Measurements from ENCODE around the gene TNS1.

The TNS1 gene

DNA sequence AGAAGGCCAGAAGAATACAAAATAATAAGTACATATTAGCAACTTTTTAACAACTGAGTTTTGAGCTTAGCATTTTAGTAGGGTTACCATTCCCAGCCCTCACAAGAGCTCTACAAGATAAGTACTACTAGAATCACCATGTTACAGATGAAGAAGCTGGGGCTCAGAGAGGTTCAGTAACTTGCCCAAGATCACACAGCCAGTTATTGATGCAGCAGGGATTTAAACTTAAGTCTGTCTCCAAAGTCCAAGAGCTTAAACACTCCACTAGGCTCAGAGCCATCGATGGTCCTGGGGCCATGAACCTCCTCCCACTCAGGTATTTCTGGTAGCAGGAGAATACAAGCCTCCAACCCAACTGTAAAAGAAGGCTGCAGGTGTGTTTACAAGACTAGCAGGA, 30.8 kb downstream of the TNS1 start:
- no peak for DNase-seq
- Histone ChIP-seq H3K27me3 (replicated peaks; ENCODE audit: insufficient read depth, low read length) (no peaks in the 10 kb centered on the region), H3K27ac (ENCODE audit: low read length) (no peak overlapping the region), H3K4me1 (ENCODE audit: low read length) (no peaks in the 10 kb centered on the region), H3K4me3 (ENCODE audit: low read length) (no peak overlapping the region), H2AFZ (ENCODE audit: low read length) (no peak overlapping the region), H4K20me1 (ENCODE audit: insufficient read depth, low read length) (no peaks in the 10 kb centered on the region), H3K9me2 (replicated peaks; ENCODE audit: insufficient read depth, low read length) (no peaks in the 10 kb centered on the region), H3F3A (ENCODE audit: insufficient read depth, low read length) (no peaks in the 10 kb centered on the region), H3K36me3 (replicated peaks; ENCODE audit: insufficient read depth, low read length) (no peaks in the 10 kb centered on the region), H3K9ac (ENCODE audit: low read length) (no peak overlapping the region), H3K79me2 (ENCODE audit: low read length) (no peaks in the 10 kb centered on the region), H3K4me2 (ENCODE audit: low read depth, low read length) (no peak overlapping the region), H3K9me3 (replicated peaks; ENCODE audit: insufficient read depth, low read length) (no peaks in the 10 kb centered on the region)
- TF ChIP-seq EZH2 (optimal IDR thresholded peaks at IDR 0.05; ENCODE audit: low read depth, low read length): no peak
- TF ChIP-seq EZH2phosphoT487 (IDR thresholded peaks at IDR 0.05; ENCODE audit: low read length): no peak
- TF ChIP-seq, protein P1, sequence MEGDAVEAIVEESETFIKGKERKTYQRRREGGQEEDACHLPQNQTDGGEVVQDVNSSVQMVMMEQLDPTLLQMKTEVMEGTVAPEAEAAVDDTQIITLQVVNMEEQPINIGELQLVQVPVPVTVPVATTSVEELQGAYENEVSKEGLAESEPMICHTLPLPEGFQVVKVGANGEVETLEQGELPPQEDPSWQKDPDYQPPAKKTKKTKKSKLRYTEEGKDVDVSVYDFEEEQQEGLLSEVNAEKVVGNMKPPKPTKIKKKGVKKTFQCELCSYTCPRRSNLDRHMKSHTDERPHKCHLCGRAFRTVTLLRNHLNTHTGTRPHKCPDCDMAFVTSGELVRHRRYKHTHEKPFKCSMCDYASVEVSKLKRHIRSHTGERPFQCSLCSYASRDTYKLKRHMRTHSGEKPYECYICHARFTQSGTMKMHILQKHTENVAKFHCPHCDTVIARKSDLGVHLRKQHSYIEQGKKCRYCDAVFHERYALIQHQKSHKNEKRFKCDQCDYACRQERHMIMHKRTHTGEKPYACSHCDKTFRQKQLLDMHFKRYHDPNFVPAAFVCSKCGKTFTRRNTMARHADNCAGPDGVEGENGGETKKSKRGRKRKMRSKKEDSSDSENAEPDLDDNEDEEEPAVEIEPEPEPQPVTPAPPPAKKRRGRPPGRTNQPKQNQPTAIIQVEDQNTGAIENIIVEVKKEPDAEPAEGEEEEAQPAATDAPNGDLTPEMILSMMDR (IDR thresholded peaks at IDR 0.05; ENCODE audit: low read length): no peak

DNA sequence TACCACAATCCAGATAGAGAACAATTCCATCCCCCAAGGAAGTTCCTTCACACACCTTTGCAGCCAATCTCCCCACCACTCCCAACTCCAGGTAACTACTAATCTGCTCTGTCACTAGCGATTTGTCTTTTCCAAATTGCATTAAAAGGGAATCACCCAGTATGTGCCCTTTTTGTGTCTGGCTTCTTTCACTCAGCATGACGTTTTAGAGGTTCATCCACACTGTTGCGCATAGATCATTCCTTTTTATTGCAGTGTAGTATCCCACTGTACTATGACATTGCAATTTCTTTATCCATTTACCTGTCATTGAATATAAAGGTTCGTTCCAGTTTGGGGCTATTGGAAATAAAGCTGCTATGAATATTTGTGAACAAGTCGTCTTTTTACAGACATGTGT, 31.6 kb downstream of the TNS1 start:
- H3K9ac ChIP-seq (ENCODE audit: low read length): no peak overlapping the region
- H3K27me3 ChIP-seq (replicated peaks; ENCODE audit: insufficient read depth, low read length): no peaks in the 10 kb centered on the region
- H3K9me3 ChIP-seq (replicated peaks; ENCODE audit: insufficient read depth, low read length): no peaks in the 10 kb centered on the region
- H3K4me3 ChIP-seq (ENCODE audit: low read length): no peak overlapping the region
- DNase-seq: no peak
- no peak overlapping the region for H2AFZ ChIP-seq (ENCODE audit: low read length)
- TF ChIP-seq, protein P1 (IDR thresholded peaks at IDR 0.05; ENCODE audit: low read length): no peak
- no peaks in the 10 kb centered on the region for H3K4me1 ChIP-seq (ENCODE audit: low read length)
- H3K4me2 ChIP-seq (ENCODE audit: low read depth, low read length): no peak overlapping the region
- H3K9me2 ChIP-seq (replicated peaks; ENCODE audit: insufficient read depth, low read length): no peaks in the 10 kb centered on the region
- H4K20me1 ChIP-seq (ENCODE audit: insufficient read depth, low read length): no peaks in the 10 kb centered on the region
- no peaks in the 10 kb centered on the region for H3F3A ChIP-seq (ENCODE audit: insufficient read depth, low read length)
- H3K79me2 ChIP-seq (ENCODE audit: low read length): no peaks in the 10 kb centered on the region
- no peaks in the 10 kb centered on the region for H3K36me3 ChIP-seq (replicated peaks; ENCODE audit: insufficient read depth, low read length)
- no peak overlapping the region for H3K27ac ChIP-seq (ENCODE audit: low read length)

DNA sequence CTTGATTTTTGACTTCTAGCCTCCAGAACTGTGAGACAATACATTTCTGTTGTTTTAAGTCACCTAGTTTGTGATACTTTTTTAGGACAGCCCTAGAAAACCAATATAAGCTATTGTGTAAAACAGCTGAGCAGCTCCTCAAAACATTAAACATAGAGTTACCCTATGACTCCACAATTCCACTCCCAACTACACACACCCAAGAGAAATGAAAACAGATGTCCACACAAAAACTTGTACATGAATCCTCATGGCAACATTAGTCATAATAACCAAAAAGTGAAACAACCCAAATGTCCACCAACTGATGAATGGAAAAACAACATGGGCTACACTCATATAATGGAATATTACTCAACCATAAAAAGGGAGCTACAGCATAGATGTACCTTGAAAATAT, 32.6 kb downstream of the TNS1 start:
- Histone ChIP-seq H3K36me3 (replicated peaks; ENCODE audit: insufficient read depth, low read length) (no peaks in the 10 kb centered on the region), H3K4me3 (ENCODE audit: low read length) (no peak overlapping the region), H3K4me1 (ENCODE audit: low read length) (no peaks in the 10 kb centered on the region), H3K27me3 (replicated peaks; ENCODE audit: insufficient read depth, low read length) (no peaks in the 10 kb centered on the region), H3K4me2 (ENCODE audit: low read depth, low read length) (no peak overlapping the region), H3F3A (ENCODE audit: insufficient read depth, low read length) (no peaks in the 10 kb centered on the region), H3K9me3 (replicated peaks; ENCODE audit: insufficient read depth, low read length) (no peaks in the 10 kb centered on the region), H3K27ac (ENCODE audit: low read length) (no peak overlapping the region), H3K9me2 (replicated peaks; ENCODE audit: insufficient read depth, low read length) (no peaks in the 10 kb centered on the region), H3K9ac (ENCODE audit: low read length) (no peak overlapping the region), H2AFZ (ENCODE audit: low read length) (no peak overlapping the region), H4K20me1 (ENCODE audit: insufficient read depth, low read length) (no peaks in the 10 kb centered on the region), H3K79me2 (ENCODE audit: low read length) (no peaks in the 10 kb centered on the region)
- no peak for DNase-seq
- TF ChIP-seq EZH2 (optimal IDR thresholded peaks at IDR 0.05; ENCODE audit: low read depth, low read length): no peak
- TF ChIP-seq, protein P1 (IDR thresholded peaks at IDR 0.05; ENCODE audit: low read length): no peak
- no peak for TF ChIP-seq EZH2phosphoT487 (IDR thresholded peaks at IDR 0.05; ENCODE audit: low read length)

DNA sequence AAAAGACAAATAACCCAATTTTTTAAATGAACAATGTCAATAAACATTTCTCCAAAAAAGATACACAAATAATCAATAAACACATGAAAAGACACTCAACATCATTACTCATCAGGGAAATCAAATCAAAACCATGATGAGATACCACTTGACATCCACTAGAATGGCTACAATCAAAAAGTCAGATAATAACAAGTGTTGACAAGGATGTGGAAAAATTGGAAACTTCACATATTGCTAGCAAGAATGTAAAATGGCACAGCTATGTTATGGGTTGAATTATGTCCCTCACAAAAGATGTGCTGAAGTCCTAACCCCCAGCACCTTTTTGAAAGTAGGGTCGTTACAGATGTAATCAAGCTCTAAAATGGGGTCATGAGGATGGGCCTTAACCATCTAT, 33.2 kb downstream of the TNS1 start:
- no peaks in the 10 kb centered on the region for H3K9me2 ChIP-seq (replicated peaks; ENCODE audit: insufficient read depth, low read length)

More for the DNA sequence above, 33.2 kb downstream of the TNS1 start:
- no peaks in the 10 kb centered on the region for H3K79me2 ChIP-seq (ENCODE audit: low read length)
- H3K9ac ChIP-seq (ENCODE audit: low read length): no peak overlapping the region
- no peaks in the 10 kb centered on the region for H3K4me1 ChIP-seq (ENCODE audit: low read length)
- no peaks in the 10 kb centered on the region for H3K36me3 ChIP-seq (replicated peaks; ENCODE audit: insufficient read depth, low read length)
- H3F3A ChIP-seq (ENCODE audit: insufficient read depth, low read length): no peaks in the 10 kb centered on the region
- no peak overlapping the region for H3K27ac ChIP-seq (ENCODE audit: low read length)
- no peak overlapping the region for H3K4me3 ChIP-seq (ENCODE audit: low read length)
- H3K9me3 ChIP-seq (replicated peaks; ENCODE audit: insufficient read depth, low read length): no peaks in the 10 kb centered on the region
- H3K27me3 ChIP-seq (replicated peaks; ENCODE audit: insufficient read depth, low read length): no peaks in the 10 kb centered on the region
- no peaks in the 10 kb centered on the region for H4K20me1 ChIP-seq (ENCODE audit: insufficient read depth, low read length)
- H3K4me2 ChIP-seq (ENCODE audit: low read depth, low read length): no peak overlapping the region
- DNase-seq: no peak
- TF ChIP-seq EZH2 (optimal IDR thresholded peaks at IDR 0.05; ENCODE audit: low read depth, low read length): no peak
- TF ChIP-seq EZH2phosphoT487 (IDR thresholded peaks at IDR 0.05; ENCODE audit: low read length): no peak
- TF ChIP-seq, protein P1 (IDR thresholded peaks at IDR 0.05; ENCODE audit: low read length): no peak
- H2AFZ ChIP-seq (ENCODE audit: low read length): no peak overlapping the region

All from MM.1S (cell line).